Measurements from ENCODE around the gene TRRAP.

GRCh38 chr7:98969386-98969785, 91.1 kb downstream of the TRRAP start:
- TF ChIP-seq POLR2A (IDR thresholded peaks at IDR 0.05) (no peak), CTCF (IDR thresholded peaks at IDR 0.05 in 4 of 5, conservative IDR thresholded peaks at IDR 0.05 in 1 of 5) (no peak)
